Neural cell (in vitro differentiated cells): ENCODE measurements around the gene STK38.

ENCODE experiments used
- CTCF ChIP-seq: fragments of 450-650 bp; IDR thresholded peaks from 2 replicates; pipeline ENCODE4 v1.5.1; 2014; ENCODE audit warnings: antibody characterized with exemption, mild to moderate bottlenecking, moderate library complexity; ENCODE audit not compliant: poor library complexity, severe bottlenecking
- EP300 ChIP-seq: fragments of 450-650 bp; conservative IDR thresholded peaks from 2 replicates; pipeline ENCODE4 v1.6.1; 2014; ENCODE audit warnings: antibody characterized with exemption, mild to moderate bottlenecking, moderate library complexity; ENCODE audit not compliant: poor library complexity, severe bottlenecking
- EZH2 ChIP-seq: fragments of 200-600, 300-800 bp; shearing (Covaris generic), sonication (generic); IDR thresholded peaks from 2 replicates; pipeline ENCODE4 v1.6.1; 2014; ENCODE audit warnings: antibody characterized with exemption, low read length, borderline replicate concordance, mild to moderate bottlenecking; ENCODE audit not compliant: insufficient read depth, poor library complexity, severe bottlenecking
- MXI1 ChIP-seq: fragments of 450-650 bp; conservative IDR thresholded peaks from 2 replicates; pipeline ENCODE4 v1.6.1; 2014; ENCODE audit warnings: antibody characterized with exemption, mild to moderate bottlenecking; ENCODE audit not compliant: poor library complexity, severe bottlenecking
- POLR2AphosphoS5 ChIP-seq: IDR thresholded peaks from 2 replicates; pipeline ENCODE4 v1.6.1; 2012
- RAD21 ChIP-seq: fragments of 450-650 bp; conservative IDR thresholded peaks from 2 replicates; pipeline ENCODE4 v1.6.1; 2014; ENCODE audit warnings: antibody characterized with exemption, mild to moderate bottlenecking, moderate library complexity
- REST ChIP-seq: IDR thresholded peaks from 2 replicates; pipeline ENCODE4 v1.6.1; 2012; ENCODE audit warnings: borderline replicate concordance

DNA sequence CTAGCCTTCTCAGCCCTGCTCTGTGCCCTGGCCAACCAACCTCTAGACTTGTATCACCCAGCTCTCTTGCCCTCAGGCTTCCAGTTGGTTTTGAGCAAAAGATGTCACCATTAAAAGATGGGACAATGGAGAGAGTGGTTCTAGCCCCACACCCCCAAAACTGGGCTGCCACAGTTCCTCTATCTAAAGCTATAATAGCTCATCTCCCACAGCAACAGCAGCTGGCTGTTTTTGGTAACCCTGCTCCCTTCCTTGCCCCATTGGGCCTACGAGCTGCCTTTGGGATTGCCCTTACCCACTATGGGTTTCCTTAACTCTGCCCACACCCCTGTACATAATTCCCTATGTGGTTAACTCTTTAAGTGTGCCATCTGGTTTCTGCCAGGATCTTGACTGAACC lies 39.3 kb upstream of the STK38 start:
- TF ChIP-seq EP300, result no peak
- TF ChIP-seq POLR2AphosphoS5, result no peak
- no peak for TF ChIP-seq MXI1
- no peak for TF ChIP-seq CTCF
- no peak for TF ChIP-seq EZH2
- TF ChIP-seq REST, result no peak
- TF ChIP-seq RAD21, result no peak
